Measurements from ENCODE around the gene SP5.

- TF ChIP-seq CTCF (conservative IDR thresholded peaks at IDR 0.05; ENCODE audit: low read depth, low read length), result no peak
- TF ChIP-seq SMC3 (IDR thresholded peaks at IDR 0.05; ENCODE audit: low read depth, low read length), result no peak
- no peak for TF ChIP-seq MXI1 (IDR thresholded peaks at IDR 0.05; ENCODE audit: borderline replicate concordance, low read depth, low read length)
- TF ChIP-seq MAZ (IDR thresholded peaks at IDR 0.05; ENCODE audit: borderline replicate concordance, low read depth, low read length), result no peak
Observed at GRCh38 chr2:170694316-170694715, 20.8 kb upstream of the SP5 start.
